Transverse colon (tissue), 4 donors: ENCODE results near the gene MICAL2. TPM values are rescaled to one million over a fixed set of nuclear protein-coding genes. Genes with fewer than 3 reads are reported as not detected.
A peak's percentile ranks its signal among the peaks of the same experiment; 100 is the strongest.

ENCODE experiments used
- DNase-seq: peaks from one replicate; pipeline ENCODE4 v3.0.0-alpha.2; 2019
- H3K27ac ChIP-seq, 4 donors: fragments of 200-600 bp; sonication (generic); 2 replicates each; pipeline ENCODE4 v1.5.1; 2016 to 2018; ENCODE audit warnings: inconsistent platforms in 4 of 4
- H3K27me3 ChIP-seq: fragments of 200-600 bp; sonication (generic); 2 replicates; pipeline ENCODE4 v1.5.1; 2017; ENCODE audit warnings: inconsistent platforms
- H3K36me3 ChIP-seq, 4 donors: fragments of 200-600 bp; sonication (generic); 2 replicates each; pipeline ENCODE4 v1.5.1; 2017 to 2019; ENCODE audit warnings: inconsistent platforms in 4 of 4
- H3K4me1 ChIP-seq, 4 donors: fragments of 200-600 bp; sonication (generic); 2 replicates each; pipeline ENCODE4 v1.5.1; 2017 to 2020; ENCODE audit warnings: inconsistent platforms in 4 of 4
- H3K4me3 ChIP-seq, 4 donors: fragments of 200-600 bp; sonication (generic); 1 replicate in 1 of 4; 2 replicates in 3 of 4; pipeline versions ENCODE4 v1.5.1 to v1.6.1; 2017 to 2019; ENCODE audit warnings: inconsistent platforms in 4 of 4
- H3K9me3 ChIP-seq, 2 donors: fragments of 200-600 bp; sonication (generic); 2 replicates each; pipeline ENCODE4 v1.5.1; 2017 to 2019; ENCODE audit warnings: inconsistent platforms in 2 of 2
- EP300 ChIP-seq: sonication (generic); formaldehyde crosslinking; IDR thresholded peaks from one replicate; pipeline ENCODE4 v1.6.1; 2017; ENCODE audit warnings: antibody characterized with exemption, low read depth
- POLR2A ChIP-seq: fragments of 450-650 bp; IDR thresholded peaks from one replicate; pipeline ENCODE4 v1.6.1; 2016; ENCODE audit warnings: antibody characterized with exemption, mild to moderate bottlenecking, moderate library complexity
- POLR2AphosphoS5 ChIP-seq, 3 donors: sonication (generic); formaldehyde crosslinking; IDR thresholded peaks; one replicate each; pipeline ENCODE4 v1.6.1; 2016; ENCODE audit warnings: antibody characterized with exemption in 3 of 3
- WGBS, 2 donors: methylation state at CpG; one replicate each; pipeline ENCODE4 v1.1.5; 2018; ENCODE audit warnings: low coverage in 1 of 2; 5-methylcytosine and 5-hydroxymethylcytosine counted together
- in situ Hi-C, 4 donors: fragments of 200-750 bp; cut with MboI; loops; one replicate each; pipeline versions ENCODE4 v1.15.0 to v1.15.1; 2017; ENCODE audit warnings: low sequenced_read_pairs in 3 of 4, low pct_ligation_motif_present in 1 of 4, low pct_unique_long_range_greater_than_20kb in 1 of 4
- intact Hi-C: fragments of 100-400 bp; cut with DNase I; formaldehyde crosslinking; loops from one replicate; pipeline ENCODE4 v1.15.1; 2023; ENCODE audit warnings: low total_unique reads
- total RNA-seq, 4 donors: library from RNA; depleted of rRNA; stranded (reverse); fragments of >200 nt; gene quantifications; one replicate each; pipeline ENCODE4 v1.1.0, GENCODE V29; 2016
- TF ChIP-seq, protein P1 (sequence below), 5 experiments: fragments of 200-600 bp in 3 of 5; fragments of 450-650 bp in 2 of 5; sonication (generic) in 3 of 5; IDR thresholded peaks; 1 replicate in 2 of 5; 2 replicates in 3 of 5; pipeline ENCODE4 v1.5.1; 2016 to 2017; ENCODE audit warnings: antibody characterized with exemption in 5 of 5, inconsistent platforms in 3 of 5, mild to moderate bottlenecking in 2 of 5, moderate library complexity in 1 of 5

MICAL2 gene
- total RNA-seq, 4 donors from 2014 or later = 309 to 483 (median 316) TPM

DNA sequence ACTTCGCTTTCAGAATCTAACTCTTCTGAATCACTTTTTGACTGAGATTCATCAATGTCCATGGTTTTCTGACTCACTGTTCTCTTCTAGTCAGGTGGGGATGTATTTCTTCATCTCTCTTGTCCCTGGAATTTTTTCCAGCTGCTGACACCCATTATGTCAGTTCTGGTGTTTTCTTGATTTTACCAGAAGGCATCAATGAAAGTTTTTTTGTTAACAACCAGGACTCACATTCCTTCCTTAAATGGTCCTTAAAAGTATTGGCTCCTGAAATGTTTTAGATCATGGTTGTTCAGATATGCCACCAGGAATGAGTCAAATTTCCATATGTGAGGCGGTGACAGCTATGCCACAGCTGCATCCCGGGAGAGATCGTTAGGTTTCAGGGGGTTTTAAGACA is 12.9 kb downstream of the MICAL2 start:
- H3K36me3 ChIP-seq = no peaks in the 10 kb centered on the region
- no peaks in the 10 kb centered on the region for H3K9me3 ChIP-seq
- no peak overlapping the region for H3K4me3 ChIP-seq
- H3K27ac ChIP-seq = peak overlapping the region; percentile 13 to 74 (median 44)
- in situ Hi-C loops = no loop called here
- intact Hi-C loops = no loop called here
- 87 to 89% methylated on average over 4 of the region's 4 CpGs for WGBS, 2 donors
- H3K27me3 ChIP-seq = no peaks in the 10 kb centered on the region
- TF ChIP-seq, protein P1, sequence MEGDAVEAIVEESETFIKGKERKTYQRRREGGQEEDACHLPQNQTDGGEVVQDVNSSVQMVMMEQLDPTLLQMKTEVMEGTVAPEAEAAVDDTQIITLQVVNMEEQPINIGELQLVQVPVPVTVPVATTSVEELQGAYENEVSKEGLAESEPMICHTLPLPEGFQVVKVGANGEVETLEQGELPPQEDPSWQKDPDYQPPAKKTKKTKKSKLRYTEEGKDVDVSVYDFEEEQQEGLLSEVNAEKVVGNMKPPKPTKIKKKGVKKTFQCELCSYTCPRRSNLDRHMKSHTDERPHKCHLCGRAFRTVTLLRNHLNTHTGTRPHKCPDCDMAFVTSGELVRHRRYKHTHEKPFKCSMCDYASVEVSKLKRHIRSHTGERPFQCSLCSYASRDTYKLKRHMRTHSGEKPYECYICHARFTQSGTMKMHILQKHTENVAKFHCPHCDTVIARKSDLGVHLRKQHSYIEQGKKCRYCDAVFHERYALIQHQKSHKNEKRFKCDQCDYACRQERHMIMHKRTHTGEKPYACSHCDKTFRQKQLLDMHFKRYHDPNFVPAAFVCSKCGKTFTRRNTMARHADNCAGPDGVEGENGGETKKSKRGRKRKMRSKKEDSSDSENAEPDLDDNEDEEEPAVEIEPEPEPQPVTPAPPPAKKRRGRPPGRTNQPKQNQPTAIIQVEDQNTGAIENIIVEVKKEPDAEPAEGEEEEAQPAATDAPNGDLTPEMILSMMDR (IDR thresholded peaks at IDR 0.05) = no peak
- TF ChIP-seq POLR2A (no peak), POLR2AphosphoS5 (IDR thresholded peaks at IDR 0.05) (no peak), EP300 (no peak)
- peaks cover 28 to 75% (median 45%) of the 10 kb centered on the region in 4 donors for H3K4me1 ChIP-seq
- no peak for DNase-seq

DNA sequence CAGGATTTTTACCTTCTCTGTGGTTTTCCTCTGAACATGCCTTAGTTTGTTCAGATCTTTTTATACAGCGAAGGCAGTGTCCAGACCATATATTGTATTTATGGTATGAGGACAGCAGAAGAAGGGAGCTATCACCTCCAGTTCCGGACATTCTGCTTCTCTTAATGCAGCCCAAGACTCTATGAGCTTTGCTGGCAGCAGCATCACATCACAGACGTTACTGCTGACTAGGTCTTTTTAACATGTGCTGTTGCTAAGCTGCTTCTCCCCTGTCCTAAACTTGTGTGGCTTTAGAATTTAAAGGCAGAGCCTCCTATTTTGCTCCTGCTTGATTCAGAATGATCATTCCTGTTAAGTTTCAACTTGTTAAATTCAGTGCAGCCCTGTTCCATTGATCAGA is 13.4 kb downstream of the MICAL2 start:
- Histone ChIP-seq H3K4me1 (peaks cover 24 to 73% (median 40%) of the 10 kb centered on the region in 4 donors), H3K9me3 (no peaks in the 10 kb centered on the region), H3K4me3 (no peak overlapping the region), H3K36me3 (no peaks in the 10 kb centered on the region), H3K27me3 (no peaks in the 10 kb centered on the region), H3K27ac (peak overlapping the region; percentile 32 to 74 (median 44))
- WGBS, 2 donors = 62 to 71% methylated on average over 1 to 3 of the region's 3 CpGs
- in situ Hi-C loops = no loop called here
- TF ChIP-seq POLR2A (no peak), POLR2AphosphoS5 (IDR thresholded peaks at IDR 0.05) (no peak), EP300 (no peak)
- TF ChIP-seq, protein P1 (IDR thresholded peaks at IDR 0.05) = no peak
- no peak for DNase-seq
- intact Hi-C loops = no loop called here

DNA sequence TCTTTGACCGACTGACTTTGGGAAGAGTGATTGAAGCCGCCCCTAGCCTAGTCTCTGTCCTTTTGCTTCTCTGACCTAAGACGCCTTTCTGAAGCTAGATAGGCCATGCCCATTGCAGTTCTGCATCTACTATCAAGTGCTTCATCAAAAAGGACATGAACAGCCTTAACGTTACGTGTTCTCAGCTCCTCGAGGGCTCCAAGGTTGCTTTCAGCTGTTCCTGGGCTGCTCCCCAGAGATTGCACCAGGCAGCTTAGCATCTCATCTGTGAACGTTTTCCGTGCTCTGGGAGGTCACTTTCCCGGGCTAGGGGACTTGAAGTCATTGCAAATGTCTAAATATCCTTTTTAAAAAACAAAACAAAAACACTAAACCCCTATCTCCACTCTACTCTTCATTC is 13.9 kb downstream of the MICAL2 start:
- DNase-seq = no peak
- H3K4me1 ChIP-seq = peaks cover 22 to 73% (median 39%) of the 10 kb centered on the region in 4 donors
- 73 to 81% methylated on average over 9 of the region's 9 CpGs for WGBS, 2 donors
- H3K27me3 ChIP-seq = no peaks in the 10 kb centered on the region
- TF ChIP-seq EP300 = no peak
- TF ChIP-seq POLR2A = no peak
- TF ChIP-seq, protein P1 (IDR thresholded peaks at IDR 0.05) = no peak
- no peak for TF ChIP-seq POLR2AphosphoS5 (IDR thresholded peaks at IDR 0.05)
- H3K9me3 ChIP-seq = no peaks in the 10 kb centered on the region
- peak overlapping the region; percentile 41 to 74 (median 58) for H3K27ac ChIP-seq
- in situ Hi-C loops (no loop called here), intact Hi-C loops (no loop called here)
- H3K4me3 ChIP-seq = no peak overlapping the region
- no peaks in the 10 kb centered on the region for H3K36me3 ChIP-seq

DNA sequence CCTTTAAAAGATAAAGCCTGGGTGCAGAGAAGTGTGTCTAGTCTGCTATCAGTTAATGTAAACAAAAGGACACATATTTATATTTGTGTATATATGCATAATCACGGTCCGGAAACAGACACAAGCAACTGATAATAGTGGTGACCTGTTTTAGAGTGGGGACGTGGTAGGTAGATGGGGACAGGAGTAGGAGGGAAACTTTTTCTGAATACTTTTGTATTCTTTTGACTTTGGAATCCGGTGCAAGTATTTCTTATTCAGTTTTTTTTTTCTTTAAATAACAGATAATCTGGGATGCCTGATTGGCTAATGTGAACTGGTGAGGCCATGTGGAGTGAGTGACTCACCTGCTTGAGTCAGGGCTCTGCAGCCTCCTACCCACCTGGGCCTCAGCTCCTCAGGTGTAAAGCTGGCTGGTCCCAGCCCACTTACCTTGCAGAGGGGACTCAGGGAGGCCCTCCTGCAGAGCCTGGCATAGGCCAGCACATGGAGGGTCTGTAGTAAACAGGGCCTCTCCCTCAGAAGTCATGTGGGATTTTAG is 15.3 kb downstream of the MICAL2 start:
- intact Hi-C loops (no loop called here), in situ Hi-C loops (no loop called here)
- Histone ChIP-seq H3K9me3 (no peaks in the 10 kb centered on the region), H3K27me3 (no peaks in the 10 kb centered on the region), H3K4me3 (no peak overlapping the region), H3K36me3 (no peaks in the 10 kb centered on the region), H3K27ac (peak overlapping the region; percentile 41 to 74 (median 58)), H3K4me1 (peaks cover 18 to 73% (median 39%) of the 10 kb centered on the region in 4 donors)
- no peak for DNase-seq
- WGBS, 2 donors = 42 to 62% methylated on average over 4 of the region's 4 CpGs
- TF ChIP-seq EP300 (no peak), POLR2A (no peak), POLR2AphosphoS5 (IDR thresholded peaks at IDR 0.05) (no peak)
- TF ChIP-seq, protein P1 (IDR thresholded peaks at IDR 0.05) = no peak
